NCI-H2227 (cell line): Measurements from ENCODE around the gene COPZ1.

Experiments used
- DNase-seq: peaks from one replicate; lab custom pipeline; 2025; ENCODE audit not compliant: unreplicated experiment; lab: John Stamatoyannopoulos, UW

Gene COPZ1

GRCh38 chr12:54376596-54376995 lies 51.7 kb downstream of the COPZ1 start:
- DNase-seq = no peak

- DNase-seq = no peak
These were observed 52.1 kb downstream of the COPZ1 start for GRCh38 chr12:54377007-54377406.

DNA sequence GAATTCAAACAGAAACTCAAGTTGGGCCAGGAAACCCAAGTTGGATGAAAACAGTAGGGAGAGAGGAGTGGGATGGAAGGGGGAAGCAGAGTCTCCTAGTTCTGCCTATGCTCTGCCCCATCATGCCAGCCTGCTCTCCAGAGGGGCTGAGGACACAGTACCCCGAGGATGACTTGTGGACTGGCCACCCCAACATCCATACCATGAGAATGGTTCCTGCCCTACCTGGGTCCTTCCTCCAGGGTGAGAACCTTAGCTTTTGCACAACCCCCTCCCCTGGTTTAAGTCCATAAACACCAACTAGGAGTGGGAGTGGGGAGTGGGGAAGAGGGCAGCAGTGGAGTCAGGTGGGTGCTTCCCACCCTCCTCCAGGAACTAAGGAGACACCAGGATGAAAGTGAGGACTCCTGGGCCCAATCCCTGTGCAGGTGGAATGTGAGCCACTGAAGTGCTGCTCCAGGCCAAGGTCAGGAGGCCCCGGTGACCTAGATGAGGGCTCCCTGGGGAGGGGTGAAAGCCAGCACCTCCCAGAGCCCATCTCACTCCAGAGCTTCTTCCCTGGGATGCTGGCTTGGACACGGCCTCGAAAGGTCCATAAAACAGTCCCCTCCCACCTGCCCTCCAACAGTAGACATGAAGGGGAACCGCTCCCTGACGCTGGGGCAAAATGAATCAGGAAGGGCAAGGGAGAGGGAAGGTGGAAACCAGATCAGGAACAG lies 53.0 kb downstream of the COPZ1 start:
- no peak for DNase-seq

DNA sequence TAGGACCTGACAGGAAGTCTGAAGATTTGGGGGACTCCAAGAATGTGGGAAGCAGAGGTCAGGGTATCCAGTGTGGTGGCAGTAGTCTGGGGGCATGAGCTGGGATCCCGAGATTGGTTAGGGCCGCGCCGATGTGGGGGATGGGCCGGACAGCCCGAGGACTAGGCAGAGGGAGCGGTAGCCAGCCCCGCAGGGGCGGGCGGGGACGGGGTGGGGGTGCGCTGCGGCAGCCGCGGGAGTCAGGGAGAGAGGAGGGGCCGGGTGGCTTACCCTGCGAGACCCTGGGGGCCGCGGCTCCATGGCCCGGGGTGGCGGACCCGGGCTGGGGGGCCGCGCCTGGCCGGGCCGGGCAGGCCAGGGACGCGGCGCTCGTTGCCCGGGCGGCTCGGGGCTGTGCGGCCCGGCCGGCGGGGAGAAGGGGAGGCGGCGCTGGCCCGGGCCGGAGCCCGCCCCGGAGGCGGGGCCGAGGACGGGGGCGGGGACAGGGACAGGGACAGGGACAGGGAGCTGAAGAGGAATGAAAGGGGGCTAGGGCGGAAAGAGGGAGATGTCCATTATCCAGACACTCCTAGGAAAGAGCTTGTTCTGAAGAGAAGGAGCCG lies 54.0 kb downstream of the COPZ1 start:
- DNase-seq = peak; percentile 65

DNA sequence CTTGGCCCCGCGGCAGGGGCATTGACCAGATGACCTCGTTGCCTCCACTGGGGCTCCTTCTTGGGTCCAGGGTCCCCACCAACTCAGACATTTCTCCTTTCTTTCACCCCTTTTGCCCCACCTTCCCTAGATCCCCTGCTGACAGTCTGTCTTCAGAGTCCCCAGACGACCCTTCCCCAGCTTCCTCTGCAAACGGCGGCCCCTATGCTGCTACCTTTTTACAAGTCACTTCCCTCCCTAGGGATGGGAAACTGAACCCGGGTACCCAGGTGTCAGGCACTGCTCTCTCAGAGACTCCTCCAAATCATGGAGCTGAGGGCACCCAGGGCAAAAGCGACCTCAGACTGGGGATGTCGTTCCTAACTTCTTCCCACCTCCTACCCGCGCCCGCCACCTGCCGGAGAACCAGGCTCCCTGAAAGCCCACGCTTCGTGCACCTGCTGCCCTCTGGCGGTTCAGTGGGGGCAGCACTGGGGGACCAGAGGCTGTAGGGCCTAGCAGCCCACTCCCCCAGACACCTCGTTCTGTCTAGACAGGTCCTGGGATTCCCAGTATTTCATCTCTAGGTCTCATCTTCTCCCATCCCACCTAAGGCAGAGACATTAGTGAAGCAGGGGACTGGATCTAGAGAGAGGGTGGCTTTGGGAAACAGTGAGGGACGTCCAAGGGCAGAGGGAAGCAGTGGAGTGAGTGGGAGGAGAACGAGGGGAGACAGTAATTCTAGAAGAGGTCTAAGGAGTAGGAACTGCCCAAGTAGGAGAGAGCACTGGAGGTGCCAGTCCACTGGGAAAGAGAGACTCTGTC lies 54.7 kb downstream of the COPZ1 start:
- DNase-seq = peak; percentile 91

- no peak for DNase-seq
These were observed 56.2 kb downstream of the COPZ1 start for GRCh38 chr12:54381136-54381535.

- no peak for DNase-seq
These were observed 58.2 kb downstream of the COPZ1 start for GRCh38 chr12:54383041-54383609.

DNA sequence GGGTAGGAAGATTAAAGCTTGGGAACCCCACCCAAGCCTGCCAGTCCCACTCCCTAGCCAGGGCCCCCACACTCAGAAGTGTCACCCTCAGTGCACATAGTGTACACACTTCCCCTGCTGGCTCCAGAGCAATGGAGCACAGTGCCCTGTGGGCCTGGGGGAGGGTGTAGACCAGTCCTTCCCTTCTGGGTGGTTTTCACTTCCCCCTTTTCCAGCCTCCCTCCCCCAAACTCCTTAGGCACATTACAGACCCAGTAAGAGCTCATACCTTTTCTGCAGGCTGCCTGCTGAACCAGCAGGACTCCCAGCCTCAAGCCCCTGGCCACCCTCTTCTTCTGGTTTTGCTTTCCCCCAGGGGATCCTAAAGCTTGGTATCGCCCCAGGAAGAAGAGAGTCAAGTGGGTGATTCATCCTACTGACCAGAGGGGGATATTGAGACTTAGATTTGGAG lies 59.7 kb downstream of the COPZ1 start, which contains the start of gene ZNF385A:
TSS of gene ZNF385A (minus strand) at position 143 of the 451 bp plus-strand sequence. CDS start 219 bp downstream, outside the sequence.
- no peak for DNase-seq

GRCh38 chr12:54385251-54385914 lies 60.5 kb downstream of the COPZ1 start:
- DNase-seq = no peak

GRCh38 chr12:54386403-54387113 lies 61.6 kb downstream of the COPZ1 start:
- no peak for DNase-seq

- DNase-seq = no peak
These were observed 62.2 kb downstream of the COPZ1 start for GRCh38 chr12:54387114-54387467.

DNA sequence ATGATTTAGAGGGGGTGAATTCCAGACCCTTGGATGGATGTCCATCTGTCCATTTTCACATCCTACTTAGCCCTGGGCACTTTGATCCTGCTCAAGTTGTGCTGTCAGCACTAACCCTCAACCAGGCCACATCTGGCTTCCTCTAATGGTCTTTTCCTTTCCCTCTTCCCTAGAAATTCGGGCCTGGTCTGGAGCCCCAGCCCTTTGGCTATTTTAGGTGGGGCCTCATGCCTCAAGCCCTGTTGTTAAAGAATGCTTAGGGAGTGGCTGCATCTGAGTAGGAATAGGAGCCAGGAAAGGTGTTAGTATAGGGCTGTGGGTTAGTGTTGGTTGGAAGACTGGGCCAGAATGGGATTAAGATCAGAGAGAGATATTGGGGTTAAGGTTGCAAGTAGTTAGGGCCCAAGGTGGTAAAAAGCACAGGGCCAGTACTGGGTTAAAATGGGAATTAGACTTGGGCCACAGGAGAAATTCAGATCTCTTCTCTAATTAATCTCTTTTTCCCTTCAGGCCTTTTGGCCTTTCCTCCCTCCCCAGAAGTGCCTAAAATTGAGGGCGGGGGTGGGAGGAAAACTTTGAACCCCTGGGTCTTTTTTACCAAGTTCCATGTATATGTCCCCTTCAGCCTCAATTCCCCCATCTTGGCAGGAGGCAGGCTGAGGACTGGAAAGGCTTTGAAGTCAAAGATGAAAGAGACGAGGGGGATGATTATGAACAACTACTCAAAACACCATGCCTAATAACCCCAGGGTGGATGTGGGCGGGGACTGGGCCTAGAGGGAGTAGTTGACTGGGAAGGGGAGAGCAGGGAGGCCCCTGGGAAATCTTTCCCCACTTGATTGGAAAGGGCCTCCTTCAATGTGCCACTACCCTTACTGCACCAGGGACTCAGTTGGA lies 63.6 kb downstream of the COPZ1 start:
- no peak for DNase-seq

- DNase-seq = no peak
These were observed 64.2 kb downstream of the COPZ1 start for GRCh38 chr12:54389134-54389508.

DNA sequence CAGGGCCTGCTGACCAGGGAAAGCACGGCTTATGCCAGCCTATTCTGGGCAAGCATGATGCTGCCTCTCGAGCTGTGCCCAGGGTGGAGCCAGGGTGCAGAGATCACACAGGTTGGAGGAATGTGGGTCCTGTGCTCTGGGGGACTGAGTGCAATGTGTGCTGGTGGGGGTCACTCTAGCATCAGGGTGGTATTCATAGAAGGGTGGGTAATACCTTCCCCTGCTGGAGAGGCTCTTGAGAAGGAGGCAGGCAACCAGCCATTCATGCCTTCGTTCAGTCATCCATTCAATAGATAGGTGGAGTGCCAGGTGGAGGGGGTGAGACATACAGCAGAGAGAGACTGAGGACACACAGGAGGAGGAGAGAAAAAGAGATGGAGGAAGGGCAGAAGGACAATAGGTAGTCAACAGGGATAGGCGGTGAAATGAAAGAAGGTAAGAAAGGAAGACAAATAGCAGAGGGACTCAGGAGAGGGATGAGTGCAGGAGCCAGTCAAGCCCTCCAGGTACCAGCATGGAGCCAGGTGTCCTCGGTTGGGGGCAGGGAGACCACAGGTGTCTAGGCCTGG lies 64.8 kb downstream of the COPZ1 start:
- DNase-seq = no peak

GRCh38 chr12:54390176-54390667 lies 65.3 kb downstream of the COPZ1 start:
- no peak for DNase-seq

- peak; percentile 65 for DNase-seq
These were observed 66.0 kb downstream of the COPZ1 start for GRCh38 chr12:54390668-54391551.

GRCh38 chr12:54392485-54393206 lies 67.7 kb downstream of the COPZ1 start:
- no peak for DNase-seq
